ENCODE data around the gene CROCC2. TPM values are rescaled to one million over a fixed set of nuclear protein-coding genes. Genes with fewer than 3 reads are reported as not detected.

CROCC2 gene
- total RNA-seq, 1 experiment from 2014 or later = not detected

DNA sequence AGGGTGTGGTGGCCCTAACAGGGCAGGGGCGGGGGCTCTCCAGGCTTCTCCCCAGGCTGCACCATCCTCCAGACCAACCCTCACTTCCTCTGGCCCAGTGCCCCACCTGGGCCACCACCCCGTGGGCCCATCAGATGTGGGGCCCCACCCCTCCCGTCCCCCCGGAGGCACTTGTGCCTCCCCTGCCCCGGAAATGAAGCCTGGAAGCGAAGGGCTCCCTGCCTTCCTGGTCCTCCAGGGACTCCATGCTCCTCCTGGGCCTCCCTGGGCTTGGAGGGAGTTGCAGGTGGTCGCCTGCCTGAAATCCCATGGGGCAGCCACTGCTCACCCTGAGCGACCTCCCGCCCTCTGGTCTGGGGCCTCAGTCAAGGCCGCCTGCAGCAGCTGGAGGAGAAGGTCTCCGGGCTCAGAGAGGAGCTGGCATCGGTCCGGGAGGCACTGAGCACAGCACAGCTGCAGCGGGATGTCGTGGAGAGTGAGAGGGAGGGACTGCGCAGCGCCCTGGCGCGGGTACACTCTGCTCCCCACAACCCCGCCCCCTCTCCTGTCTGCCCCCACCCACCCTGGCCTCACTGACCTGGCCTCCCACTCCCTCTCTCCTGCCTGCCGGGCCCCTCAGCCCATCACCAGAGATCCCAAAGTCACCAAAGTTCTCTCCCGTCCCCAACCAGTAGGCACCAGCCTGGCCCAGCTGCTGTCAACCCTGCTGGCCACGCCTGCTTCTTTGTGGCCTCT lies 28.0 kb downstream of the CROCC2 start:
- Histone ChIP-seq H3K9me2 (ENCODE audit: insufficient read depth) (no peaks in the 10 kb centered on the region), H3K27ac (ENCODE audit: low read depth, low read length) (no peak overlapping the region), H3K36me3 (ENCODE audit: control insufficient read depth in 1 of 2, insufficient read depth in 2 of 2, low read length in 2 of 2) (no peaks in the 10 kb centered on the region), H3K27me3 (ENCODE audit: insufficient read depth, low read length) (no peaks in the 10 kb centered on the region), H3K4me1 (ENCODE audit: control insufficient read depth in 1 of 2, insufficient read depth in 2 of 2, low read length in 2 of 2) (no peaks in the 10 kb centered on the region), H3K4me2 (ENCODE audit: low read length) (no peak overlapping the region), H3K4me3 (replicated peaks in 1 of 2; ENCODE audit: low read depth in 1 of 2, low read length in 2 of 2) (no peak overlapping the region), H2AFZ (ENCODE audit: low read depth, low read length, poor library complexity, severe bottlenecking) (no peak overlapping the region), H3K79me2 (ENCODE audit: insufficient read depth, low read length) (no peaks in the 10 kb centered on the region), H3K9ac (ENCODE audit: low read length) (no peak overlapping the region), H3K9me3 (ENCODE audit: control insufficient read depth in 1 of 2, insufficient read depth in 1 of 2, low read depth in 1 of 2, low read length in 2 of 2) (peaks cover 0 to 9% of the 10 kb centered on the region in 2 experiments; a peak in 1 of 4 replicates), H4K20me1 (ENCODE audit: insufficient read depth) (no peaks in the 10 kb centered on the region)
- POLR2A ChIA-PET = no interaction called here
- TF ChIP-seq EZH2 (IDR thresholded peaks at IDR 0.05) = no peak
- no peak for TF ChIP-seq EZH2phosphoT487 (IDR thresholded peaks at IDR 0.05; ENCODE audit: borderline replicate concordance)
- TF ChIP-seq CBX3 (IDR thresholded peaks at IDR 0.05; ENCODE audit: low read depth) = no peak
- TF ChIP-seq, protein P1, sequence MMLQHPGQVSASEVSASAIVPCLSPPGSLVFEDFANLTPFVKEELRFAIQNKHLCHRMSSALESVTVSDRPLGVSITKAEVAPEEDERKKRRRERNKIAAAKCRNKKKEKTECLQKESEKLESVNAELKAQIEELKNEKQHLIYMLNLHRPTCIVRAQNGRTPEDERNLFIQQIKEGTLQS (IDR thresholded peaks at IDR 0.05) = no peak
- no peak for TF ChIP-seq TCF7L2 (IDR thresholded peaks at IDR 0.05; ENCODE audit: borderline replicate concordance, extremely low read depth, insufficient read depth, insufficient read length)
- TF ChIP-seq FOSL1 (IDR thresholded peaks at IDR 0.05; ENCODE audit: low read depth) = no peak
- no peak for TF ChIP-seq SRF (IDR thresholded peaks at IDR 0.05; ENCODE audit: low read depth)
- no peak for TF ChIP-seq SP1 (IDR thresholded peaks at IDR 0.05; ENCODE audit: low read depth)
- TF ChIP-seq, protein P2, sequence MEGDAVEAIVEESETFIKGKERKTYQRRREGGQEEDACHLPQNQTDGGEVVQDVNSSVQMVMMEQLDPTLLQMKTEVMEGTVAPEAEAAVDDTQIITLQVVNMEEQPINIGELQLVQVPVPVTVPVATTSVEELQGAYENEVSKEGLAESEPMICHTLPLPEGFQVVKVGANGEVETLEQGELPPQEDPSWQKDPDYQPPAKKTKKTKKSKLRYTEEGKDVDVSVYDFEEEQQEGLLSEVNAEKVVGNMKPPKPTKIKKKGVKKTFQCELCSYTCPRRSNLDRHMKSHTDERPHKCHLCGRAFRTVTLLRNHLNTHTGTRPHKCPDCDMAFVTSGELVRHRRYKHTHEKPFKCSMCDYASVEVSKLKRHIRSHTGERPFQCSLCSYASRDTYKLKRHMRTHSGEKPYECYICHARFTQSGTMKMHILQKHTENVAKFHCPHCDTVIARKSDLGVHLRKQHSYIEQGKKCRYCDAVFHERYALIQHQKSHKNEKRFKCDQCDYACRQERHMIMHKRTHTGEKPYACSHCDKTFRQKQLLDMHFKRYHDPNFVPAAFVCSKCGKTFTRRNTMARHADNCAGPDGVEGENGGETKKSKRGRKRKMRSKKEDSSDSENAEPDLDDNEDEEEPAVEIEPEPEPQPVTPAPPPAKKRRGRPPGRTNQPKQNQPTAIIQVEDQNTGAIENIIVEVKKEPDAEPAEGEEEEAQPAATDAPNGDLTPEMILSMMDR (IDR thresholded peaks at IDR 0.05 in 2 of 3, conservative IDR thresholded peaks at IDR 0.05 in 1 of 3; ENCODE audit: borderline replicate concordance in 1 of 3, insufficient read depth in 1 of 3, low read depth in 2 of 3, low read length in 2 of 3) = no peak
- no peak for TF ChIP-seq EGR1 (IDR thresholded peaks at IDR 0.05; ENCODE audit: low read depth)
- TF ChIP-seq, protein P3, sequence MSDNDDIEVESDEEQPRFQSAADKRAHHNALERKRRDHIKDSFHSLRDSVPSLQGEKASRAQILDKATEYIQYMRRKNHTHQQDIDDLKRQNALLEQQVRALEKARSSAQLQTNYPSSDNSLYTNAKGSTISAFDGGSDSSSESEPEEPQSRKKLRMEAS (IDR thresholded peaks at IDR 0.05) = no peak
- TF ChIP-seq ZFX (IDR thresholded peaks at IDR 0.05) = no peak
- TF ChIP-seq JUND (IDR thresholded peaks at IDR 0.05) = no peak
- no peak for TF ChIP-seq POLR2AphosphoS5 (IDR thresholded peaks at IDR 0.05; ENCODE audit: low read depth, low read length)
- TF ChIP-seq, protein P4, sequence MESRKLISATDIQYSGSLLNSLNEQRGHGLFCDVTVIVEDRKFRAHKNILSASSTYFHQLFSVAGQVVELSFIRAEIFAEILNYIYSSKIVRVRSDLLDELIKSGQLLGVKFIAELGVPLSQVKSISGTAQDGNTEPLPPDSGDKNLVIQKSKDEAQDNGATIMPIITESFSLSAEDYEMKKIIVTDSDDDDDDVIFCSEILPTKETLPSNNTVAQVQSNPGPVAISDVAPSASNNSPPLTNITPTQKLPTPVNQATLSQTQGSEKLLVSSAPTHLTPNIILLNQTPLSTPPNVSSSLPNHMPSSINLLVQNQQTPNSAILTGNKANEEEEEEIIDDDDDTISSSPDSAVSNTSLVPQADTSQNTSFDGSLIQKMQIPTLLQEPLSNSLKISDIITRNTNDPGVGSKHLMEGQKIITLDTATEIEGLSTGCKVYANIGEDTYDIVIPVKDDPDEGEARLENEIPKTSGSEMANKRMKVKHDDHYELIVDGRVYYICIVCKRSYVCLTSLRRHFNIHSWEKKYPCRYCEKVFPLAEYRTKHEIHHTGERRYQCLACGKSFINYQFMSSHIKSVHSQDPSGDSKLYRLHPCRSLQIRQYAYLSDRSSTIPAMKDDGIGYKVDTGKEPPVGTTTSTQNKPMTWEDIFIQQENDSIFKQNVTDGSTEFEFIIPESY (IDR thresholded peaks at IDR 0.05; ENCODE audit: extremely low read depth, insufficient replicate concordance, low read length) = no peak
- no peak for TF ChIP-seq SIN3A (IDR thresholded peaks at IDR 0.05; ENCODE audit: low read depth)
- no peak for TF ChIP-seq POLR2A (IDR thresholded peaks at IDR 0.05; ENCODE audit: borderline replicate concordance, extremely low read depth, insufficient read depth, insufficient read length)
- DNase-seq (ENCODE audit: low read depth, low spot score) (no peak), ATAC-seq (no peak)
- BruUV-seq (replicated peaks) = no TSS peak
- CTCF ChIA-PET = no interaction called here
- RAD21 ChIA-PET (ENCODE audit: low non-redundant PET in 1 of 2, low total read pairs in 2 of 2, uncharacterized antibody in 2 of 2, unreplicated experiment in 2 of 2) = no interaction called here
- intact Hi-C loops (cut with micrococcal nuclease) = no loop called here
